HG03095 (cell line): Measurements from ENCODE around the gene PGP.

Source experiments
- ATAC-seq: cut with Tn5 transposase; IDR thresholded peaks from one replicate; pipeline ENCODE4 v1.9.1; 2021; ENCODE audit warnings: moderate library complexity; ENCODE audit not compliant: unreplicated experiment

PGP gene

DNA sequence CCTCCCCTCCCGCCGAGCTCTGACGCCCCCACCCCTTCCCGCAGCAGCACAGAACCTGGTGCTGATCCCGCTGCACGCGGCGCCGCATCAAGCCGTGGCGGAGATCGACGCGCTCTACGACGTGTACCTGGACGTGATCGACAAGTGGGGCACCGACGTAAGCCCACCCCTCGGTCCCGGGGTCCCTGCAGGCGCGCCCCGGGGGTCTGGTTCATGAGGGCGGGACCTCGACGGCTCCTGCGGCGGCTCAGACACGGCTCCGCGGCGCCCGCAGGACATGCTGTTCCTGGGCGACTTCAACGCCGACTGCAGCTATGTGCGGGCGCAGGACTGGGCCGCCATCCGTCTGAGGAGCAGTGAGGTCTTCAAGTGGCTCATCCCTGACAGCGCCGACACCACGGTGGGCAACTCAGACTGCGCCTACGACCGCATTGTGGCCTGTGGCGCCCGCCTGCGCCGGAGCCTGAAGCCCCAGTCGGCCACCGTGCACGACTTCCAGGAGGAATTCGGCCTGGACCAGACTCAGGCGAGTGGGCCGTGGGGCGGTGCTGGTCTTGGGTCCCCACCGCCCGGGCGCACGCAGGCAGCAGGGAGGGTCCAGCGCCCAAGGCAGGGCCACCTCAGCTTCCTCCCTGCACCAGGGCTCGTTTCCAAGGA, 23.0 kb upstream of the PGP start:
- no peak for ATAC-seq

DNA sequence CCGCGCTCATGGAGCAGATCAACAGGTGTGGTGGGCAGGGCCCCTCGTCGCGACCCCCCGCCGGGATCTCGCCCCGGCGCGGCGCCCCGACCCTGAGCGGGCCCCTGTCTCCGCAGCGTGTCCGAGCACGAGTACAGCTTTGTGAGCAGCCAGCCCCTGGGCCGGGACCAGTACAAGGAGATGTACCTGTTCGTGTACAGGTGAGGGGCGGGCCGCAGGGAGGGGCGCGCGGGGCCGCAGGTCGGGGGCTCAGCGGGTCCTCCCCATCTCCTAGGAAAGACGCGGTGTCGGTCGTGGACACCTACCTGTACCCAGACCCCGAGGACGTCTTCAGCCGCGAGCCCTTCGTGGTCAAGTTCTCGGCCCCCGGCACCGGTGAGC, 22.5 kb upstream of the PGP start:
- ATAC-seq: no peak

DNA sequence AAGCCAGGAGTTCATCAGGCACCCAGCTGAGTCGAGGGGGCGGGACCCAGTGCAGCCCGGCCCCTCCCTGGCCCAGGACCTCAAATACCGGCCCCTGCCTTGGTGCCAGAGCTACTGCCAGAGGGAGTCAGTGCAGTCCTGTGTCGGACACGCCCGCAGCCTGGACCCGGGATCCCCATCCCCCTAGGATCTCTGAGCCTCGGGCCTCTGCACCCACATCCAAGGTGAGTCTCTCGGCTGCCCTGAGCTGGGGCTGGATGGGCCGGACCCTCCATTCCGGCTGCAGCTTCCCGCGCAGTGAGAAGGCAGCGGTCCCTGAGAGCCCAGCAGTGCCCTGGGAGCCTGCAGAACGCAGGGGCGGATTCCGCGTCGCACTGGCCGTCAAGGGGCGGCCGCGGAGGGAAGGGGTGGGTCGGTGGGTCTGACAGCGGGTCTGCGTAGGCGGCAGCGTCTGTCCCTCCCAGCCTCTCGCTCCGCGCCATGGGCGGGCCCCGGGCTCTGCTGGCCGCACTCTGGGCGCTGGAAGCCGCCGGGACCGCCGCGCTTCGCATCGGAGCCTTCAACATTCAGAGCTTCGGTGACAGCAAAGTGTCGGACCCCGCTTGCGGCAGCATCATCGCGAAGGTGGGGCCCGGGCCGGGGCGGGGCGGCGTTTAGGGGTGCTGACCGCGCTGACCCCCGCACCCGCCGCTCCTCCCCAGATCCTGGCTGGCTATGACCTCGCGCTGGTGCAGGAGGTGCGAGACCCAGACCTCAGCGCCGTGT, 21.9 kb upstream of the PGP start, which contains the start of gene DNASE1L2:
TSS of gene DNASE1L2 (plus strand) at position 108 of the 765 bp plus-strand sequence. CDS start at position 481, 373 bp downstream.
- ATAC-seq: no peak

DNA sequence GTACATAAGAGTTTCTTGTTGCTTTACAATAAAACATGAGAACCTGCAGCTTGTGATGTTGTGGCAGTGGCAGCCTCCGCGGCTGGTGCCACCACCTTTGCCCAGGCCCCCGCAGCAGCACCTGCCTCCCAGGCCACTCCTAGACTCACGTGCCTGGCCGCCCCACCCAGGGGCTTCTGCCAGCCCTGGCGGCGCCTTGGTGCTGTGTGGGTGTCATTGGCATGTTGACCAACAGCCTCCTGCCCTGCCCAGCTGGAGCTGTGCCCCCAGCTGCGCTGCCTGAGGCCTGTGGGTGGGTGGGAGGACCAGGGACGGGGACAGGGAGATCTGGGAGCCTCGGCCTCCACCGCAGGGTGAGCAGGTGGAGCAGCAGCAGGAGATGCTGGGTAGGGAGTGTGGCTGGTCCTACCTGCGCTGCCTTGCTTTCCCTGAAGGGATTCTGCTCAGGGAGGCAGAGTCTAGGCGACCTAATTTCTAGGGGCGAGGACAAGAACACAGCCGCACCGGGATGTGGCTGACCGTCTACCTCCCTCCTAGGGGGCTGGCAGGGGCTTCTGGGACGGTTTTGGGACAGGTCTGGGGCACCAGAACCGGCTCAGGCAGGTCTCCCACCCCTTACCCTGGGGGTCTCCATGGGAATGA, 21.2 kb upstream of the PGP start:
- no peak for ATAC-seq

DNA sequence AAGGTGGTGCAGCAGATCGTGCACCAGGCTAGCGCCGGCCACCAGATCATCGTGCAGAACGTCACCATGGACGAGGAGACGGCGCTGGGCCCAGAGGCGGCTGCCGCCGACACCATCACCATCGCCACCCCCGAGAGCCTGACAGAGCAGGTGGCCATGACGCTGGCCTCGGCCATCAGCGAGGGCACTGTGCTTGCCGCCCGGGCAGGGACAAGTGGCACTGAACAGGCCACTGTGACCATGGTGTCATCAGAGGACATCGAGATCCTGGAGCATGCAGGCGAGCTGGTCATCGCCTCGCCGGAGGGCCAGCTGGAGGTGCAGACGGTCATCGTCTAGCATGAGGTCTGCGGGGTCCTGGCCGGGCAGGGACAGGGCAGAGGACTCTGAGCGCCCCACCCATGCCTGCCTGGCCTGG, 20.6 kb upstream of the PGP start:
- no peak for ATAC-seq

GRCh38 chr16:2234813-2235170, 20.2 kb upstream of the PGP start:
- ATAC-seq: no peak

DNA sequence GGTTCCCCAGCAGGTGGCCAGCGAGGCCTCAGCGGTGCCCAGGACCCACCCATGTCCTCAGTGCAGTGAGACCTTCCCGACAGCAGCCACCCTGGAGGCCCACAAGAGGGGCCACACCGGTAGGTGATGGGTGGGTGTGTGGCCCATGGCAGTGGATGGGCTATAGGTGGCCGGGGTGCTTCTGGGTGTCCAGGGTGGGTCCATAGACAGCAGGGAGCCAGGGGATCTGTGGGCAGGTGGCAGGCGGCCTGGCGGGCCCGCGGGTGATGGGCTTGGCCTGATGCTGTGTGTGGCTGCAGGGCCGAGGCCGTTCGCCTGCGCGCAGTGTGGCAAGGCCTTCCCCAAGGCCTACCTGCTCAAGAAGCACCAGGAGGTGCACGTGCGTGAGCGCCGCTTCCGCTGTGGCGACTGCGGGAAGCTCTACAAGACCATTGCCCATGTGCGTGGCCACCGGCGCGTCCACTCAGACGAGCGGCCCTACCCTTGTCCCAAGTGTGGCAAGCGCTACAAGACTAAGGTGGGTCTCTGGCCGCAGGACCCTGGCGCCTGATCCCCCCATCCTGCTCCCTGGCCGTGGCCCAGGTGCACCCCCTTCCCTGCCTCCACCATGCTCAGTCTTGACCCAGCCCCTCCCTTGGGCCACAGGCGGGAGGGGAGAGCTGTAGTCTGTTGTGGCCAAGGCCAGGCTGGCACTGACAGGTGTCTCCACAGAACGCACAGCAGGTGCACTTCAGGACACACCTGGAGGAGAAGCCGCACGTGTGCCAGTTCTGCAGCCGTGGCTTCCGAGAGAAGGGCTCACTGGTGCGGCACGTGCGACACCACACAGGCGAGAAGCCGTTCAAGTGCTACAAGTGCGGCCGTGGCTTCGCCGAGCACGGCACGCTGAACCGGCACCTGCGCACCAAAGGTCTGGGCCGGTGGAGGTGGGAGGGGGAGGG, 19.5 kb upstream of the PGP start:
- ATAC-seq: no peak

DNA sequence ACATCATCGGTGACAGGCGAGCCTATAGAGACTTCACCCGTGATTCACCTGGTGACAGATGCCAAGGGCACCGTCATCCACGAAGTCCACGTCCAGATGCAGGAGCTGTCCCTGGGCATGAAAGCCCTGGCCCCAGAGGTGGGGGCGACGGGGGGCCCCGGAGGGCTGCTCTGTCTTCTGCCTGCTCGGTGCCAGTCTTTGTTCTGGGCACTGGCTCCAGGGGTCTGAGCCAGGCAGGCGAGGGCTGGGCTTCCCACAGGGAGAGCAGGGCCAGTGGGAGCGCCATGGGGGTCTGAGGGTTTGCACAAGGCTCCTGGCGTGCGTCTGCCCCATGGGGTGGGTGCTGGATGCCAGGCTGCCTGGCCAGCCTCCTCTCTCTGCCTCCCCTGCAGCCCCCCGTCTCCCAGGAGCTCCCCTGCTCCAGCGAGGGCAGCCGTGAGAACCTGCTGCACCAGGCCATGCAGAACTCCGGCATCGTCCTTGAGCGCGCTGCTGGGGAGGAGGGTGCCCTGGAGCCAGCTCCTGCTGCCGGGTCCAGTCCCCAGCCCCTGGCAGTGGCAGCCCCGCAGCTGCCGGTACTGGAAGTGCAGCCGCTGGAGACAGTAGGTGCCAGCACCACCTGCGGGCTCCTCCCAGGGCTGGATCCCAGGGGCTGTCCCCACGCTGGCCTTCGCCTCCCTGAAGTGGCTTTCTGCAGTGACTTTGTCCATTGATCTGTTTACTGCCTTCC, 18.6 kb upstream of the PGP start:
- no peak for ATAC-seq

DNA sequence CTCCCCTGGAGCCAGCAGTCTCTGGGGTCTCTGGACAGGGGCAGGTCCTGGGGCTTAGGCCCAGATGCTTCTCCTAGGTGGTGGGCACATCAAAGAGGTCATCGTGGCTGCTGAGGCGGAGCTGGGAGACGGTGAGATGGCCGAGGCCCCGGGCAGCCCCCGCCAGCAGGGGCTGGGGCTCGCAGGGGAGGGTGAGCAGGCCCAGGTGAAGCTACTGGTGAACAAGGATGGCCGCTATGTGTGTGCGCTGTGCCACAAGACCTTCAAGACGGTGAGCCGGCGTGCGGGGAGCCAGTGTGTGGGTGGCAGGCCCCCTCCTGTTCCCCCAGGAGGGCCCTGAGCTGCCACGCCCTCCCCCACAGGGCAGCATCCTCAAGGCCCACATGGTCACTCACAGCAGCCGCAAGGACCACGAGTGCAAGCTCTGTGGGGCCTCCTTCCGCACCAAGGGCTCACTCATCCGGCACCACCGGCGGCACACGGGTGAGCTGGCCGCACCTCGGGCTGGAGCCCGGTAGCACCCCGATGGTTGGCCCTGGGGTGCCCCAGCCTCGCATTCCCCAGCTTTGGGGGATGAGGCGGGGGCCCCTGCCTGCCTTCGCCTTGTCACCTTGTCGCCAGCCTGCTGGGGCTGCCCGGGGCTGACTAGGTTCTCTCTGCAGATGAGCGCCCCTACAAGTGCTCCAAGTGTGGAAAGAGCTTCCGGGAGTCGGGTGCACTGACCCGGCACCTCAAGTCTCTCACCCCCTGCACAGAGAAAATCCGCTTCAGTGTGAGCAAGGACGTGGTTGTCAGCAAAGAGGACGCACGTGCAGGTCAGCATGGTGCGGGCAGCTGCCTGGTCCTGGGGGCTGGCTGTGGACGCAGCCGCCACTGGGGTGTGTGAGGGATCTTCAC, 17.7 kb upstream of the PGP start:
- no peak for ATAC-seq

DNA sequence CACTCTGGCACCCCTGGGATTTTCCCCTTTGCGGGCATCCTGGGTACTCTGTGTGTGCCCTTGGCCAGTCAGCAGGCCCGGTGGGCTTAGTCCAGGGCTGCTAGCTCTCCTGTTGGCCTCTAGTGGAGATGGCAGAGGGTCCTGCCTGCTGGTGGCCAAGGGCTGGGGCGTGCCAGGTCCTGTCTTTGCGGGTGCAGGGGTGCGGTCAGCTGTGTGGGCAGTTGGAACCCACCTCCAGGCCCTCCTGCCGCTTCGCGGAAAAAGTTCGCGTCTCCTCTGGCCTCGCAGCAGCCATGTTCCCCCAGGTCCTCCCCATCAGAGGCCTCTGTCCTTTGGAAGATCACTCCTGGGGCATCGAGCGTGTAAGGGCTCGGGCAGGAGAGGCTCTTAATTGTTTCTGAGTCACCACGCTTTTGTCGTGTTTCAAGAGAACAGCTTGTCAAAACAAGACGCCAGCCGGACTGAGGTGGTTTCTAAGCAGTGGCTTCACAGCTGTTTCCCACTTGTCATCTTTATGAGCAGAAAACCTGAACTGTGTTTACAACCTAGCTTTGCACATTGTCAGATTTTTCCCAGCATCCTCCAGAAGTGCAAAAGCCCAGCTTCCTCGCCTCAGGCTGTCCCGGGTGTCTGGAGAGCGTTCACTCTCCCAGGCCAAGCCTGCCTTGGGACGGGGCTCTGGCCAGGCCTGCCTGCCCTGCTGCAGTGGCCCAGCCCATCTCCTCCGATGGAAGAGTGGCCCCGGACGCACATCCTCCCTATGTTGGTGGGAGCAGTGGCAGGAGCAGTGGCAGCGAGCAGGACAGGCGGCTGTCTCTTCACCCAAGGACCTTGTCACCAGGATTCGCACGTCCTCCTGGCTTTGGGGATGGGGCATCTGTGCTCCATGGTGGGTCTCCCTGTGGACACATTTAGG, 16.6 kb upstream of the PGP start:
- ATAC-seq: no peak

GRCh38 chr16:2230376-2230775, 15.7 kb upstream of the PGP start:
- ATAC-seq: no peak

- ATAC-seq: no peak
Measured at GRCh38 chr16:2229632-2230250, 15.1 kb upstream of the PGP start.

GRCh38 chr16:2229091-2229490, 14.5 kb upstream of the PGP start:
- ATAC-seq: no peak

- ATAC-seq: no peak
Measured at GRCh38 chr16:2228161-2228824, 13.7 kb upstream of the PGP start.

DNA sequence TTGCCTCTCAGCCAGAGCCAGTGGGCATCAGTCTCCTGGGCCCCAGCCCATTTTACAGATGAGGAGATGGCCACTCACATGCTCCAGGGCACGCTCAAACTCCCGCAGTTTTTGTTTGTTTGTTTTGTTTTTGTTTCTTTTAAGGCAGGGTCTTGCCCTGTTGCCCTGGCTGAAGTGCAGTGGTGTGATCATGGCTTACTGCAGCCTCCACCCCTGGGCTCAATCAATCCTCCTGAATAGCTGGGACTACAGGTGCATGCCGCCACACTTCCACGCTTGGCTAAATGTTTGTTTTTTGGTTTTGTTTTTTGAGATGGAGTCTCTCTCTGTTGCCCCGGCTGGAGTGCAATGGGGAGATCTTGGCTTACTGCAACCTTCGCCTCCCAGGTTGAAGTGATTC, 12.3 kb upstream of the PGP start:
- no peak for ATAC-seq

DNA sequence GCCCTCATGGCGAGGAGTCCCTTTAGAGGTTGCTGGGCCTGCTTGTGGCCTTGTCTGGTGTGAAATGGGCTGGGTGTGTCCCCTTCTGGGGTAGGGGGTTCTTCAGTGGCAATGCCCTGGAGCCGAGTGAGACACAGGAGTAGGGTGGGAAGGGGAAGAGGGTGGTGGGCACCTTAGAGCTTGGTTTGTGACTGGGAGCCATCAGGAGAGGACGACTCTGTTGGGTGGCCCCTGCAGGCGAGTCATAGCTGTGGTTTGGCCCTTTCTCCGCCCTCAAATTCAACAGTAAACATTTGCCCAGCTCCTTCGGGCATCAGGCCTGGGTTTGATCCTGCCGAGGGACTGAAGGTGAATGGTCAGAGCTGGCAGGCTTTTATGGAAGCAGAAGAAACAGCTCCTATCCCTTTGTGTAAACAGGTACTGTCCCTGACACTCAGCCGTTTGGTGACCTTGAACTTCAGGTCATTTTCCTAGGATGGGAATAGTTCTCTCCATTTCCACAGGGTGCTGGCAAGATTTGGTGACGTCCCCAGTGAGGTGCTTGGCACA, 11.7 kb upstream of the PGP start:
- ATAC-seq: no peak

- peak; percentile 19 for ATAC-seq
Measured at GRCh38 chr16:2223942-2224486, 9.4 kb upstream of the PGP start.
